Thyroid gland (tissue), 4 donors: ENCODE measurements around the gene CACNA1E.

ENCODE experiments used
- CTCF ChIP-seq, 6 experiments: fragments of 200-600 bp in 3 of 6; fragments of 450-650 bp in 3 of 6; sonication (generic) in 3 of 6; IDR thresholded peaks; one replicate each; pipeline ENCODE4 v1.5.1; 2016 to 2019; ENCODE audit warnings: antibody characterized with exemption in 6 of 6, mild to moderate bottlenecking in 2 of 6, inconsistent platforms in 1 of 6, moderate library complexity in 1 of 6
- POLR2A ChIP-seq, 2 donors: fragments of 450-650 bp; IDR thresholded peaks; one replicate each; pipeline ENCODE4 v1.6.1; 2017; ENCODE audit warnings: antibody characterized with exemption in 2 of 2, mild to moderate bottlenecking in 2 of 2, moderate library complexity in 1 of 2

- TF ChIP-seq CTCF (IDR thresholded peaks at IDR 0.05) (no peak), POLR2A (IDR thresholded peaks at IDR 0.05) (no peak)
These were observed 33.4 kb downstream of the CACNA1E start for GRCh38 chr1:181516706-181517105.
